ENCODE data around the gene SIRT4.

SIRT4 gene

DNA sequence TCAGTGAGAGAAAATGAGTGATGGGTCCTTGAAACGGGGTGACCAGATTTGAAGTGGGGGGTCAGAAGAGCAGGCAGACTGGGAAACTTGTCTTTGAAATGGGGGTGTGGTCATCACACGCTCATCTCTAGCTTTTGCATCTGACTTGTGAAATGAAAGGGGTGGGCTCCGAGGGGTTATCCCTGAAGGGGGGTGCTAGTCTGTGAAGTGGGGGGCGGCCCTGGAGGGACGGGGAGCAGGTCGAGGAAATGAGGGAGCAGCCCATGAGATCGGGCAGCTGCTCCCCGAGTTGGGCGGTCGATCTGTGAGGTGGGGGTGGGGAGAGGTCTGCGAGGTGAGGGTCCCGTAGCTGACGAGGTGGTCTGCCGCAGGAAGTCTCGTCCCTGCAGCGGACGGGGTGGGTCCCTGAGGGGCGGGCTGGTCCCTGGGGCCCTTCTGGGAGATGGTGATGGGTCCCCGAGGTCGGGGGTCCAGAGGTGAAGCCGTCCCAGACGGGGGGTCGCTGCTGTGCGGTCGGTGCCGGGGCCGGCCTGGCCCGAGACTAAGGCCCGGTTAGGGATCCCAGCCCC, 37.1 kb upstream of the SIRT4 start:
- no peak for DNase-seq (ENCODE audit: low read depth)
- H3K4me3 ChIP-seq (ENCODE audit: low read depth, low read length), result peak overlapping the region; percentile 37
- TF ChIP-seq MYC (IDR thresholded peaks at IDR 0.05; ENCODE audit: low read depth, low read length) (no peak), MAX (IDR thresholded peaks at IDR 0.05; ENCODE audit: low read depth, low read length) (no peak), POLR2A (IDR thresholded peaks at IDR 0.05; ENCODE audit: extremely low read depth, insufficient read length) (no peak), CTCF (IDR thresholded peaks at IDR 0.05; ENCODE audit: low read depth, low read length) (no peak)

DNA sequence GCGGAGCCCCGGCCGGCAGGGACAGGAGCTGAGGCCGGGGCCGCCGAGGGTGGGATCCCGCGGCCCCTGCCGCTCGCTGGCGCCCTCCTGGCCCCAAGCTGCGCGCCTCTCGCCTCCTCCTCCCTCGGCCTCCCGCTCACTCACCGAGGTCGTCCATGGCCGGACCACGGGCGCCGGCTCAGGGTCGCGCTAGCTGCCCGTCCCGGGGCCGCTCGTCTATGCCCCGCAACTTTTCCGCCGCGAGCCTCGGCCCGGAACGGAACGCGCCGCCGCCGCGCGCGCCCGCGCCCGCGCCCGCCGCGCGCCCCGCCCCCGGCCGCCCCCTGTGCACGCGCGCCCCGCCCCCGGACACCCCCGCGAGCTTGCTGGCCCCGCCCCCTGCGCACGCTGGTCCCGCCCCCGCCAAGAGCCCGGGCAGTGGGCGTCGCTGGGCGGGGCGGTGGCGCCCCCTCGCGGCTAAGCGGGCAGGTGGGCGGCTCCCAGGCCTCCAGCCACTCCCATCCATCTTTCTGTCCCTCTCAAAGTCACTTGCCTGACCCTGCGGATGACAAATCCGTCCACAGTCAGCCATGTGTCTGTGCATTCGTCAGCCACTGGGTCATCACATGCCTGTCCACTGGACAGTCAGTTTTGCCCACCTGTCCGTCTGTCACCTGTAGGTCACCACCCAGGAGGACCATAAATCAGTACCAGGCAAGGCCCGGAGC, 36.5 kb upstream of the SIRT4 start, which contains the start of gene PXN:
Gene PXN, minus strand, starts transcription at position 258 of the 707 bp plus-strand sequence. Its CDS starts 101 bp downstream, at position 157.
- peak; percentile 86 for DNase-seq (ENCODE audit: low read depth)
- peak within 1 kb of the TSS; percentile 37 for H3K4me3 ChIP-seq (ENCODE audit: low read depth, low read length)
- TF ChIP-seq MYC (IDR thresholded peaks at IDR 0.05; ENCODE audit: low read depth, low read length) (0 out of 2 replicates have a peak, but pooled peaks have one; percentile 24), MAX (IDR thresholded peaks at IDR 0.05; ENCODE audit: low read depth, low read length) (peak; percentile 51; the same call in 1 of the 2 replicates), CTCF (IDR thresholded peaks at IDR 0.05; ENCODE audit: low read depth, low read length) (peak; percentile 69), POLR2A (IDR thresholded peaks at IDR 0.05; ENCODE audit: extremely low read depth, insufficient read length) (peak; percentile 48)

- H3K4me3 ChIP-seq (ENCODE audit: low read depth, low read length), result peak overlapping the region; percentile 25
- TF ChIP-seq CTCF (IDR thresholded peaks at IDR 0.05; ENCODE audit: low read depth, low read length) (no peak), MAX (IDR thresholded peaks at IDR 0.05; ENCODE audit: low read depth, low read length) (no peak), POLR2A (IDR thresholded peaks at IDR 0.05; ENCODE audit: extremely low read depth, insufficient read length) (no peak), MYC (IDR thresholded peaks at IDR 0.05; ENCODE audit: low read depth, low read length) (no peak)
- no peak for DNase-seq (ENCODE audit: low read depth)
Measured at GRCh38 chr12:120266180-120266870, 35.8 kb upstream of the SIRT4 start.

DNA sequence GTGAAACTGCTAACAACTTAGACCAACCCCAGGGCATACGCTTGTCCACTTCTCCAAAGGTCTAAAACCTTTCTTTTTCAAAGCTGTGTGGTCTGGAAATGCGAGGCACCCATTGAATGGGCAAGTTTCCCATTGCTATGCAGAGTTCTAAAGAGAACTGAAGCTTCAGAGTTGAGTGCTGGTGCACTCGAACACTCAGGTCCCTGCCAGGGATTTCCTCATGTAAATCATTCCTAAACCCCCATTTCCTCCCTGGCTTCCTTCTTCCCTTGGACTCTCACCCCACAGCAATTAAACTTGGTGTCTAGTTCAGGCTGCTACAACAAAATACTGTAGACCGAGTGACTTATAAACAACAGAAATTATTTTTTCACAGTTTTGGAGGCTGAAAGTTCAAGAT, 34.4 kb upstream of the SIRT4 start:
- DNase-seq (ENCODE audit: low read depth), result no peak
- no peak for TF ChIP-seq MYC (IDR thresholded peaks at IDR 0.05; ENCODE audit: low read depth, low read length)
- no peak for TF ChIP-seq MAX (IDR thresholded peaks at IDR 0.05; ENCODE audit: low read depth, low read length)
- TF ChIP-seq CTCF (IDR thresholded peaks at IDR 0.05; ENCODE audit: low read depth, low read length), result no peak
- TF ChIP-seq POLR2A (IDR thresholded peaks at IDR 0.05; ENCODE audit: extremely low read depth, insufficient read length), result no peak
- no peak overlapping the region for H3K4me3 ChIP-seq (ENCODE audit: low read depth, low read length)

- no peak for TF ChIP-seq POLR2A (IDR thresholded peaks at IDR 0.05; ENCODE audit: extremely low read depth, insufficient read length)
- TF ChIP-seq CTCF (IDR thresholded peaks at IDR 0.05; ENCODE audit: low read depth, low read length), result no peak
- TF ChIP-seq MYC (IDR thresholded peaks at IDR 0.05; ENCODE audit: low read depth, low read length), result no peak
- TF ChIP-seq MAX (IDR thresholded peaks at IDR 0.05; ENCODE audit: low read depth, low read length), result no peak
- DNase-seq (ENCODE audit: low read depth), result no peak
- no peak overlapping the region for H3K4me3 ChIP-seq (ENCODE audit: low read depth, low read length)
Measured at GRCh38 chr12:120276734-120277133, 25.4 kb upstream of the SIRT4 start.
